ENCODE data around the gene MAD1L1. TPM values are rescaled to one million over a fixed set of nuclear protein-coding genes. Genes with fewer than 3 reads are reported as not detected.

The MAD1L1 gene
- total and polyA plus RNA-seq, 2 of the 4 experiments (the other 2 are of a cell fraction) = 29.0 to 40.9 TPM

GRCh38 chr7:2118056-2118455 lies 114.7 kb downstream of the MAD1L1 start:
- Histone ChIP-seq H2AFZ (replicated peaks; ENCODE audit: low read length, poor library complexity) (no peak overlapping the region), H3K4ac (ENCODE audit: low read depth, low read length) (no peak overlapping the region), H3K56ac (ENCODE audit: extremely low read depth, insufficient read depth, low read length) (no peak overlapping the region), H4K20me1 (ENCODE audit: insufficient read depth, low read length) (peaks cover 5% of the 10 kb centered on the region; the same call in 1 of the 2 replicates), H4K91ac (ENCODE audit: insufficient read depth, low read depth, low read length) (no peak overlapping the region), H4K8ac (ENCODE audit: low read depth in 2 of 2, low read length in 2 of 2) (no peak overlapping the region), H3K9ac (ENCODE audit: low read depth, low read length) (no peak overlapping the region), H3K4me1 (ENCODE audit: control insufficient read depth, insufficient read depth, low read length) (peaks cover 23% of the 10 kb centered on the region), H4K5ac (ENCODE audit: low read depth, low read length) (no peak overlapping the region), H3K4me2 (ENCODE audit: low read depth, low read length) (no peak overlapping the region), H3K27me3 (ENCODE audit: control insufficient read depth, insufficient read depth, low read length) (no peaks in the 10 kb centered on the region), H3K9me3 (ENCODE audit: control insufficient read depth, insufficient read depth, low read length) (no peaks in the 10 kb centered on the region), H2BK20ac (ENCODE audit: low read depth, low read length) (no peak overlapping the region), H3K36me3 (ENCODE audit: control insufficient read depth, insufficient read depth, low read length) (peaks cover 4% of the 10 kb centered on the region; the same call in 1 of the 2 replicates), H3K4me3 (ENCODE audit: insufficient read depth, low read depth, low read length) (no peak overlapping the region), H3K18ac (ENCODE audit: low read depth, low read length) (no peak overlapping the region), H2BK15ac (ENCODE audit: low read depth, low read length) (no peak overlapping the region), H3K23ac (ENCODE audit: low read depth, low read length) (no peak overlapping the region), H2BK5ac (ENCODE audit: low read depth, low read length, poor library complexity, severe bottlenecking) (no peak overlapping the region), H2AK9ac (replicated peaks; ENCODE audit: low read depth, low read length, poor library complexity) (no peak overlapping the region), H3K9me1 (ENCODE audit: insufficient read depth, low read length) (peaks cover 8% of the 10 kb centered on the region; the same call in 1 of the 2 replicates), H3K14ac (replicated peaks; ENCODE audit: low read depth, low read length) (no peak overlapping the region), H2AK5ac (ENCODE audit: low read depth, low read length) (no peak overlapping the region), H3K79me1 (ENCODE audit: low read depth in 1 of 2, low read length in 2 of 2) (peaks cover 4 to 11% of the 10 kb centered on the region in 2 experiments; a peak in 2 of 4 replicates), H2BK120ac (ENCODE audit: low read depth, low read length) (no peak overlapping the region), H3K27ac (ENCODE audit: insufficient read depth, low read length) (no peak overlapping the region)
- BruUV-seq (replicated peaks) = no TSS peak
- no peak for DNase-seq
- intact Hi-C loops (cut with micrococcal nuclease) (no loop called here), dilution Hi-C loops (cut with HindIII; ENCODE audit: low sequenced_read_pairs, unreplicated experiment) (no loop called here), in situ Hi-C loops (cut with MboI; ENCODE audit: low sequenced_read_pairs) (no loop called here)
- WGBS, 2 experiments (ENCODE audit: extremely low coverage in 2 of 2, insufficient read length in 1 of 2) = 66% methylated on average over 2 of the region's 11 CpGs; no CpG with 5 or more reads in 1 of the 2 experiments
- ATAC-seq (ENCODE audit: low read depth) = no peak
- TF ChIP-seq POLR2A (IDR thresholded peaks at IDR 0.05; ENCODE audit: low read depth, low read length) (no peak), CEBPB (IDR thresholded peaks at IDR 0.05; ENCODE audit: low read depth, low read length) (no peak), MXI1 (IDR thresholded peaks at IDR 0.05; ENCODE audit: borderline replicate concordance, low read depth, low read length) (no peak), ELK1 (IDR thresholded peaks at IDR 0.05; ENCODE audit: borderline replicate concordance, low read depth, low read length) (no peak), FOS (IDR thresholded peaks at IDR 0.05; ENCODE audit: low read depth, low read length) (no peak), MAZ (IDR thresholded peaks at IDR 0.05; ENCODE audit: borderline replicate concordance, low read depth, low read length) (no peak), CHD1 (IDR thresholded peaks at IDR 0.05; ENCODE audit: low read depth, low read length) (no peak), RCOR1 (IDR thresholded peaks at IDR 0.05; ENCODE audit: insufficient replicate concordance, low read length) (no peak), MAFK (IDR thresholded peaks at IDR 0.05; ENCODE audit: low read depth, low read length) (no peak), RAD21 (IDR thresholded peaks at IDR 0.05; ENCODE audit: low read length) (no peak), BHLHE40 (IDR thresholded peaks at IDR 0.05; ENCODE audit: low read depth, low read length) (no peak), USF2 (IDR thresholded peaks at IDR 0.05; ENCODE audit: low read depth, low read length) (no peak), SMC3 (IDR thresholded peaks at IDR 0.05; ENCODE audit: low read depth, low read length) (no peak), NFE2L2 (IDR thresholded peaks at IDR 0.05; ENCODE audit: low read depth, low read length) (no peak), RFX5 (IDR thresholded peaks at IDR 0.05; ENCODE audit: low read depth, low read length) (no peak), CTCF (conservative IDR thresholded peaks at IDR 0.05; ENCODE audit: low read depth, low read length) (no peak)
- POLR2A ChIA-PET (ENCODE audit: unreplicated experiment) = no interaction called here
- CTCF ChIA-PET = no interaction called here
